Panc1 (cell line): ENCODE measurements around the gene EGFR. TPM values are rescaled to one million over a fixed set of nuclear protein-coding genes. Genes with fewer than 3 reads are reported as not detected.

Source experiments
- ATAC-seq: fragments of 200-7000 bp; cut with Tn5 transposase; 2 replicates; pipeline ENCODE4 v1.9.1; 2020; ENCODE audit warnings: mild to moderate bottlenecking, moderate library complexity
- BruUV-seq: library from RNA; stranded (reverse); fragments of 400-500 nt; replicated peaks from 2 replicates; lab custom pipeline; 2021; lab: Mats Ljungman, UMichigan
- CTCF ChIA-PET: fragments of 300-600 bp; sonication (Branson Sonifier 250); formaldehyde crosslinking; loops from one replicate; lab custom pipeline; 2022; ENCODE audit warnings: antibody characterized with exemption; lab: Charles Lee
- POLR2A ChIA-PET: fragments of 300-600 bp; sonication (Branson Sonifier 250); formaldehyde crosslinking; loops from one replicate; lab custom pipeline; 2022; ENCODE audit warnings: antibody characterized with exemption; lab: Charles Lee
- DNase-seq: peaks from one replicate; pipeline ENCODE4 v3.0.0-alpha.2; 2010; ENCODE audit warnings: low read depth, low spot score
- H3K27ac ChIP-seq: 2 replicates; pipeline ENCODE4 v1.5.1; 2011; ENCODE audit warnings: mild to moderate bottlenecking, low read length, inconsistent platforms
- H3K27me3 ChIP-seq: fragments of 200-500 bp; sonication (Bioruptor generic); 2 replicates; pipeline ENCODE4 v1.6.0; 2014; ENCODE audit warnings: low read length, inconsistent platforms; ENCODE audit not compliant: control insufficient read depth, insufficient read depth
- H3K36me3 ChIP-seq: fragments of 200-500 bp; sonication (Bioruptor generic); 2 replicates; pipeline ENCODE4 v1.5.1; 2014; ENCODE audit warnings: inconsistent platforms, mild to moderate bottlenecking, low read length, moderate library complexity; ENCODE audit not compliant: control insufficient read depth, insufficient read depth
- H3K4me1 ChIP-seq: 2 replicates; pipeline ENCODE4 v1.5.1; 2011; ENCODE audit warnings: inconsistent platforms, mild to moderate bottlenecking, low read length, moderate library complexity; ENCODE audit not compliant: control insufficient read depth, insufficient read depth
- H3K4me3 ChIP-seq, 2 experiments: 2 replicates each; pipeline ENCODE4 v1.5.1; 2011 to 2012; ENCODE audit warnings: low read depth in 2 of 2, low read length in 2 of 2, mild to moderate bottlenecking in 2 of 2, inconsistent platforms in 1 of 2, moderate library complexity in 1 of 2
- H3K9me3 ChIP-seq: fragments of 200-500 bp; sonication (Bioruptor generic); 2 replicates; pipeline ENCODE4 v1.5.1; 2014; ENCODE audit warnings: low read depth, mild to moderate bottlenecking, inconsistent platforms, low read length, moderate library complexity; ENCODE audit not compliant: control insufficient read depth, insufficient read depth
- CTCF ChIP-seq: fragments of 450-650 bp; IDR thresholded peaks from 2 replicates; pipeline ENCODE4 v1.5.1; 2017; ENCODE audit warnings: mild to moderate bottlenecking
- POLR2AphosphoS5 ChIP-seq: IDR thresholded peaks from 2 replicates; pipeline ENCODE4 v1.6.1; 2012; ENCODE audit warnings: mild to moderate bottlenecking, low read depth, low read length, moderate library complexity
- SIN3A ChIP-seq: IDR thresholded peaks from 2 replicates; pipeline ENCODE4 v1.6.1; 2012; ENCODE audit warnings: low read depth, mild to moderate bottlenecking, low read length, moderate library complexity, borderline replicate concordance; ENCODE audit not compliant: insufficient read depth
- TCF7L2 ChIP-seq: IDR thresholded peaks from 2 replicates; pipeline ENCODE4 v1.6.1; 2011; ENCODE audit warnings: mild to moderate bottlenecking, low read depth, low read length, inconsistent platforms
- in situ Hi-C: cut with HindIII; loops from 2 replicates; pipeline ENCODE4 v1.10.0; 2016; ENCODE audit warnings: low sequenced_read_pairs, low pct_unique_long_range_greater_than_20kb
- intact Hi-C: fragments of 100-400 bp; cut with micrococcal nuclease; formaldehyde crosslinking; loops from one replicate; pipeline ENCODE4 v1.10.0; 2022; ENCODE audit not compliant: unreplicated experiment
- total RNA-seq: library from RNA; stranded (reverse); gene quantifications from one replicate; pipeline ENCODE4 v1.2.1, GENCODE V29; 2021; ENCODE audit not compliant: unreplicated experiment
- TF ChIP-seq, protein P1 (sequence below), 2 experiments: IDR thresholded peaks; 2 replicates each; pipeline ENCODE4 v1.6.1; 2011 to 2012; ENCODE audit warnings: low read depth in 2 of 2, control low read depth in 1 of 2, low read length in 1 of 2, mild to moderate bottlenecking in 1 of 2, moderate library complexity in 1 of 2; ENCODE audit not compliant: insufficient read depth in 1 of 2

The EGFR gene
- total RNA-seq, 1 experiment from 2014 or later: 156 TPM

DNA sequence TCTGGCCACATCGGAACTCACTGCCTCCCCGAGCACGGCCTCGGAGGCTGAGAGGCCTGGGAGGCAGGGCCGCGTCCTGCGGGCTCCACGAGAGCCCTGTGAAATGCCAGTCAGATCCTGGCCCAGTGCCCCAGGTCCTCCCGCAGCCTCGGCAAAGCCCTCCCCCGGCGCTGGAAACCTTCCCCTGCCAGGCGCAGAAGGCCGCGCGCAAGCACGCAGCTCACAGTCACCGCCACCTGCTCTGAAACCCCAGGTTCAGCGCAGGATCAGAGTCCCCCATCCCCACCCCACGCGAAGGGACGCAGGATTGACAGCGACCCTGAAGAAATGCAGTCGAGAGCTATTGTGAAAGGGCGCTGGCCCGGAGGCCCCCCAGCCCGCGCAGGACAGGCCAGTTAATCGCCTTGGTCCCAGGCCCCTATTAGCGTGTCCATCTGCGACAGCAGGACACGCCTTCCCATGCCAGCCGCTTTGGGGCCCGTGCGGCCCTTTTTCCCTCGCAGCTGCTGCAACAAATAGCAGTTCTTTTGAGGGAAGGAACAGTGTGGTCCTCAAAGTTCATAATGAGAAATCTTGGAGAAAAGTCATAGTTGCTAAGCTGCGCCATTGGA is 13.5 kb upstream of the EGFR start:
- CTCF ChIA-PET: no interaction called here
- POLR2A ChIA-PET: interaction anchor here (0.6 kb wide), 1 partner anchor 9 kb away, joined by 3 read pairs; no protein-coding TSS in a partner anchor
- Histone ChIP-seq H3K36me3 (no peaks in the 10 kb centered on the region), H3K4me3 (no peak overlapping the region), H3K4me1 (no peaks in the 10 kb centered on the region), H3K9me3 (no peaks in the 10 kb centered on the region), H3K27ac (no peak overlapping the region), H3K27me3 (no peaks in the 10 kb centered on the region)
- in situ Hi-C loops: no loop called here
- intact Hi-C loops: no loop called here
- BruUV-seq: no TSS peak
- TF ChIP-seq, protein P1, sequence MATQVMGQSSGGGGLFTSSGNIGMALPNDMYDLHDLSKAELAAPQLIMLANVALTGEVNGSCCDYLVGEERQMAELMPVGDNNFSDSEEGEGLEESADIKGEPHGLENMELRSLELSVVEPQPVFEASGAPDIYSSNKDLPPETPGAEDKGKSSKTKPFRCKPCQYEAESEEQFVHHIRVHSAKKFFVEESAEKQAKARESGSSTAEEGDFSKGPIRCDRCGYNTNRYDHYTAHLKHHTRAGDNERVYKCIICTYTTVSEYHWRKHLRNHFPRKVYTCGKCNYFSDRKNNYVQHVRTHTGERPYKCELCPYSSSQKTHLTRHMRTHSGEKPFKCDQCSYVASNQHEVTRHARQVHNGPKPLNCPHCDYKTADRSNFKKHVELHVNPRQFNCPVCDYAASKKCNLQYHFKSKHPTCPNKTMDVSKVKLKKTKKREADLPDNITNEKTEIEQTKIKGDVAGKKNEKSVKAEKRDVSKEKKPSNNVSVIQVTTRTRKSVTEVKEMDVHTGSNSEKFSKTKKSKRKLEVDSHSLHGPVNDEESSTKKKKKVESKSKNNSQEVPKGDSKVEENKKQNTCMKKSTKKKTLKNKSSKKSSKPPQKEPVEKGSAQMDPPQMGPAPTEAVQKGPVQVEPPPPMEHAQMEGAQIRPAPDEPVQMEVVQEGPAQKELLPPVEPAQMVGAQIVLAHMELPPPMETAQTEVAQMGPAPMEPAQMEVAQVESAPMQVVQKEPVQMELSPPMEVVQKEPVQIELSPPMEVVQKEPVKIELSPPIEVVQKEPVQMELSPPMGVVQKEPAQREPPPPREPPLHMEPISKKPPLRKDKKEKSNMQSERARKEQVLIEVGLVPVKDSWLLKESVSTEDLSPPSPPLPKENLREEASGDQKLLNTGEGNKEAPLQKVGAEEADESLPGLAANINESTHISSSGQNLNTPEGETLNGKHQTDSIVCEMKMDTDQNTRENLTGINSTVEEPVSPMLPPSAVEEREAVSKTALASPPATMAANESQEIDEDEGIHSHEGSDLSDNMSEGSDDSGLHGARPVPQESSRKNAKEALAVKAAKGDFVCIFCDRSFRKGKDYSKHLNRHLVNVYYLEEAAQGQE (IDR thresholded peaks at IDR 0.05; ENCODE audit: insufficient read depth in 1 of 2, low read depth in 2 of 2, low read length in 1 of 2): no peak
- TF ChIP-seq CTCF (no peak), POLR2AphosphoS5 (no peak), TCF7L2 (no peak), SIN3A (no peak)
- DNase-seq: no peak
- no peak for ATAC-seq

GRCh38 chr7:55006499-55006898 is 12.3 kb upstream of the EGFR start:
- CTCF ChIA-PET: no interaction called here
- POLR2A ChIA-PET: no interaction called here
- DNase-seq (no peak), ATAC-seq (no peak)
- no peak overlapping the region for H3K27ac ChIP-seq
- H3K9me3 ChIP-seq: no peaks in the 10 kb centered on the region
- H3K36me3 ChIP-seq: no peaks in the 10 kb centered on the region
- intact Hi-C loops: no loop called here
- in situ Hi-C loops: no loop called here
- TF ChIP-seq TCF7L2 (no peak), POLR2AphosphoS5 (no peak), CTCF (no peak), SIN3A (no peak)
- TF ChIP-seq, protein P1 (IDR thresholded peaks at IDR 0.05; ENCODE audit: insufficient read depth in 1 of 2, low read depth in 2 of 2, low read length in 1 of 2): no peak
- no TSS peak for BruUV-seq
- no peaks in the 10 kb centered on the region for H3K27me3 ChIP-seq
- no peaks in the 10 kb centered on the region for H3K4me1 ChIP-seq
- no peak overlapping the region for H3K4me3 ChIP-seq
